ENCODE measurements around the gene KITLG.
"Not testable (repeated sequence)": the region's sequence is repeated elsewhere in the genome, so short reads cannot be mapped to it uniquely, and the experiment has no call there.

Gene KITLG

DNA sequence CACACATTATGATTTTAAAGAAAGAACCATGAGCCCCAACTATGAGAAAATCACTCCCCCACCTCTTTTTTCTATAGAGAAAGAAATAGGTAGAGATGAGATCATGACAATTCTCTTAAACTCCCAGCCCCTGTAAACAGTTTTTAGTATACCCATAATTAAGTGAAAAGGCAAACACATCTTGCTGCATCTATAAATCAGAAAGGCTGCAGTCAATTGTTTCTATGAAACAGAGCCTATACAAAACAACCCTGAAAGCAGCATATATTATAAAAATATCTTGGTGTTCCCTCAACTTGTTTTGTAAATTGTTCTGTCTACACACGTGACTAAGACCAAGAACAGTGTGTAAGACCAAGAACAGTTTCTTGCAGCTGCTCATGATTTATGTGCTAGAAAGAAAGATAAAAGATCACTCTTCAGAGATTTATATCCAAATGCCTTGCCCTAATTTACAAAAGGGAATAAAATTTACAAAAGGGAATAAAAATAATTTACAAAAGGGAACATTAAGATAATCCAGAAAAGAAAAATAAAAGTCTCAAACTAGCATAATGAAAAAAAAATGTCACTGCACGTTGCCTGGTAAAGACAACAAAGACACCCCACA is 4.8 kb downstream of the KITLG start:
- no peak for DNase-seq

DNA sequence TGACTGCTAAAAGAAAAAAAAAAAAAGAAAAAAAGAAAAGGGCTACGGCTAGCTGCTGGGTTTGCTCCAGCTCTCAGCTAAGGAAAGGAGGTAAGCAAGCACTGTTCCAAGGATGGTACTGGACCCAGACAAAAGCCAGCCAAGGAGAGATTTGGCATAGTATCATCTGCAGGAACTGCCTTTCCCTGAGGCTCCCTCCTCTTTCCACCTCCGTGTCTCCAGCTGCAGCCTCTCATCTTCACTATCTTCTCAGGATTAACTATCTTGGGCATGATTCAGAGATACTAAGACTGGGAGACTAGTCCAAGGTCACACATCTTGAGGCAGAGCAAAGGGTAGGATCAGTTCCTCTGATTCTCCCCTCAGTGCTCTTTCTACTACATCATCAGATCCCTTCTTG is 6.0 kb downstream of the KITLG start:
- DNase-seq: no peak

DNA sequence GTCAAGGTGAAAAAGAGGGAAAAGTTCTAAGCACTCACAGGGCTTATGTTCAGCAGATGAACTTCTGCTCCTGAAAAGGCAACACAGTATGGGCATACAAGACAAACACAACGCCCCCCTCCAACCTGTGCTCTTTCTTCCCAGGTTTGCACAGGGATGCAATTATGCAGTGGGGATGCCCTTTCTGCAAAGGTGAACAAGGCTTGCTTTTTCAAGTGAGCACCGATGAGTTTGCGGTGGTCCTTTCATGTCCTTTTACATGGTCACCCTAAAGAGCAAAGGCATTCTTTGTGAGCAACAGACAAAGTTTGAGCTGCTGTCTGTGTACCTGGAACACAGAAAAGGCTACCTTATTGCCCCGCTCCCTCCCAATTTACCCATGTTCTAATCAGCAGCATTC is 6.7 kb downstream of the KITLG start:
- DNase-seq: no peak

DNA sequence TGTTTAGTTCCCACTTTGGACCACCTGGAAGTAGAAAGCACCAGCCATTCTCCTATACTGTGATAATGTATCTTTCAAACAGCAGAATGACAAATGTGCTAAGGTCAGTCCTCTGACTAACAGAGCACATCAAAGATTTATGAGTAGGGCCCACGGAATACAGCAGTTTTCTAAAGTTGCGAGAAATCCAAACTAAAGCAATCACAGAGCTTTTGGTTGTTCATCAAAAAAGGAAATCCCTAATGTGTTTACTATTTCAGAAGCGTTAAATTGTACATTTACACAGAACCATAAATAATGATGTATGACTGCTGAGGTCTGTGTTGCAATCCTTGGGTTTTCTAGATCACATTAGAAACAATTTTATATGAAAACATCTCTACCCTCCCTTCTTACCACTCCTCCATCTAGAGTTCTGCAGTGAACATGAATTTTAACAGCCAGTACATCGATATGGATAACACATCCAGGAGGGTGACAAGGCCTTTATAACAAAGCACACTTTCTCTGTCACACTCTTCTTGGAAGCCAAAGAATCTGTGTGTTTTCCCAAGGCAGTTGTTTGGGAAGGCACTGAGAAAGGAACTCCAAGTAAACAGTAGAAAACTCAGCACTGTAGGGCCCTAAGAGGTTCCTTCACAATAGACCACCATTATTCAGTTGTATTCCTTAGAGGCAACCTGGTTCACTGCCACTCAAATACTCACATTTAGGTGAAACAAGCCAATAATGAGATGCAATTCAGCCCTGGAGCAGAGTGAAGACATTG is 7.3 kb downstream of the KITLG start:
- no peak for DNase-seq

DNA sequence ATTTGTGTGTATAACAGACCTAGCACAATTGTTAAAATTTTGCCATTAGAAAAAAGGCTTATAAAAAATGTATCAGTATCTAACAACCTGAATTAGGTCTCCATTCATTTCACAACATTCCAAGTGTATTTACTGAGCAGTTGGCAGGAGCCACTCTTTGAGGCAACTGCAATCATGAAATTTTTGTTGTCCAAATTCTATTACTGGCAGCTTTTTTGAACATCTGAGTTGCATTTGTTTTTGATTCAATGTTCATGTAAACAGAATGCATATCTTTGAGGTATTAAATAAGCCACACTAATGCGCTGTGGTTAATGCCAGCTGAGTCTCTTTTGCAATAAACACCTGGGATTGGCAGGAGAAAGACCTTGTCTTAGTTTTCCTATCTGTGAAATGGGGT is 8.7 kb downstream of the KITLG start:
- no peak for DNase-seq

DNA sequence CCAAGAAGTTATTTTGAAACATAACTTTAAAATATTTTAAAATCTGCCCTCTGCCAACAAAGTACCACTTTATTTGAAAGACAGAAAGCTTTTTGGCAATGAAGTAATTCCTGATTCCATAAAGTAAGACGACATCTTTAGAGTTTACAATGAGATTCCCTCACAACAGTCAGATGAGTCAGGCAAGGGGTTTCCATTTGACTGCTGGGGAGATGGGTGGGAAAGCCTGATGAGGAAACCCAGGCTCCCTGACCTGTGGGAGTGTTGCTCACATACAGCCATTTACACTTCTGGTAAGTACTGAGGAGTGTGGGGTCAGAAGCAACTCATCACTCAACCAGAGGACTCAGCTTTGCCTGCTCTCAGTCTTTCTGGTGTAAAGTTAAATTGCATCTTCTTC is 10.2 kb downstream of the KITLG start:
- no peak for DNase-seq

DNA sequence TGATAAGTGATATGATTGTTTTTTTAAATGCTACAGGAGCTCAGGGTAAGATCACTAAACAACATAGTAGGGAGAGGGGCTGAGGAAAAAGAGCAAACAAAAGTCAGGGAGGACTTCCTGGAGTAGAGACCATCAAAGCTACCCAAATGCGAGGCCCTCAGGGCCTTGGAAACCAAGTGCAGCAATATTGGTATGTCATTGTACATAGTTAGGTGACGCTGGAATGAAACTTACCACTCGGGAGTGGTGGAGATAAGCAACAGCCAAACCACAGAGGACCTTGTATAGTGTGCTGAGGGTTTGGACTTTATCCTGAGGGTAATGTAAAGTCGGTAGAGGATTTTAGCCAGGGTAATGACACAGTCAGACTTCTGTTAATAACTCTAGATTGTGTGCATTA is 13.8 kb downstream of the KITLG start:
- no peak for DNase-seq

DNA sequence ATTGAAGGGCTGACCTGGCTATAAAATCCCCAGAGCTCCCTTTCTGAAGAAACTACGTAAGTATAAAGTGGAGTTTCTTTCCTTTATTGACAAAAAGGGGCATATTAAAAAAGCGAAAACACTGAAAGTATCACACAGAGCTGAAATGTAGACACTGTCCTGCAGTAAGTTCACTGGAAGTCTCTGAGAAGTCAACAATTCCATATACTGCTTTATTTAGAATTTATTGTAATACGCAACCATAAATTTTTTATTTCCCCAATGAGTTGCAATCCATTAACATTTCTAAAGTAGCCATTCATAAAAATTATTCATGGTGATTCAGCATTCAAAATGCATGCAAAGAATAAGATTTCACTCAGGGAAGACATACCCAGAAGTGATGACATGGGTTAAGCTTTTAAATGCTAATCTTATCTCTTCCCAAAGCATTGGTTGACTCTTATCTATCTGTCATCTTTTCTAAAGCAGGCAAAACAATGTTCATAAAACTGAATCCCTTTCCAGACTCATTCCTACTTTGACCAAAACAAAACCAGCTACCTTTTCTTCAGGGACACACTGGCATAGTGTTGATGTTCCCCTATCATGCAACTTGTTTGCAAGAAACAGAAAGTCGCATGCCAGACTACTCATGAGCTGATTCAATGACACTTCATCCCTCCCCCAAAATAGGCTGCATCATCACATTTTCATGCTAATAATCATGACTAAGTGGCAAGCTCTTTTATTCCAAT is 17.3 kb downstream of the KITLG start:
- DNase-seq: no peak

DNA sequence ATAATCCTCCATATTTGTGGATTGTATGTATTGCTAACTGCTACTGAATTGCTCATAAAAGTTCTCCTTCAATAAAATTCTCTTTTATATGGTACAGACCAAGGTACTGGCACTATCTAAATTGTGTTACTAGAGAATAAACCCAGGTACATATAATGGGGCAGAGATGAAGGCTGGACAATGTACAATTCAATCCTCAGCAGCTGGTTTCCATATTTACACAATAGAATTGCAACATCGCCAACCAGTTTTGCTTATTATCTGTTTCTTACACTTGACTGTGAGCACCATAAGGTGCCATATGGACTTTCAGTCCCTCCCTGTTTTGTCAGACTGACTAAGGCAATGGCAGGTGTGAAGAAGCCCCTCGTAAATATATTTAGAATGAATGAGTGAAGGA is 18.1 kb downstream of the KITLG start:
- DNase-seq: no peak

DNA sequence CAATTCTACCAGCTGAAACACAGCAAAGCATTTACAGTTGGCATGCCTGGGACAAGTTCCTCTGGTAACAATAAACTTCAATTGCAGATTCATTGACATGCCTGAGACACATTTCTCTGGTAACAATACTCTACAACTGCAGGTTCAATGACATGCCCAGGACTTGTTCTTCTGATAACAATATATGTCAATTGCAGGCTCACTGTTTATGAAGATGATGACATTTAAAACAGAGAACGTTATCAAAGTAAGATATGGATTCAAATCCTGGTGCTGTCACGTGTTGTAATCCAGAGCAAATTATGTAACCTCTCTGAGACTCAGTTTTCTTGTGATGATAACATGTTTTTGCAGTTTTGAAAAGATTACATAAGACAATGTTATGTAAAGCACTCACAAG is 20.5 kb downstream of the KITLG start:
- DNase-seq: no peak

DNA sequence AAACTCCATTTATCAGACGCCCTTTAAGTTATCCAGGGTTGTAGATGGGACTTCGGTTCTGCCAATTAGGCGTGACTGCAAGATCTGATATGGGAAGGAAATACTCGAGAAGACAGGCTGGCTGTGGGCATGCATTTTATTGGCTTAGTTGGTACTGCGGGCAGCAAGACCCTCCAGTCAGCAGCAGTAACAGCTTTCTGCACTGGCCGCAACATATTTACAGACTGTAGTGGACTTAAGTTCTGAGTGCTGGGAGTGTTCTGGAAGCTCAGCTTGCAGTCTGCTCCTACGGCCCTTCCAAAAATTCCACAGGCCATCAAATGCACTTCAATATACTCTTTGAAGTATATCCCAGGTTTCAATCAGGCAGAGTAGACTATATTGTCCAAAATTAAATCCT is 21.1 kb downstream of the KITLG start:
- no peak for DNase-seq

DNA sequence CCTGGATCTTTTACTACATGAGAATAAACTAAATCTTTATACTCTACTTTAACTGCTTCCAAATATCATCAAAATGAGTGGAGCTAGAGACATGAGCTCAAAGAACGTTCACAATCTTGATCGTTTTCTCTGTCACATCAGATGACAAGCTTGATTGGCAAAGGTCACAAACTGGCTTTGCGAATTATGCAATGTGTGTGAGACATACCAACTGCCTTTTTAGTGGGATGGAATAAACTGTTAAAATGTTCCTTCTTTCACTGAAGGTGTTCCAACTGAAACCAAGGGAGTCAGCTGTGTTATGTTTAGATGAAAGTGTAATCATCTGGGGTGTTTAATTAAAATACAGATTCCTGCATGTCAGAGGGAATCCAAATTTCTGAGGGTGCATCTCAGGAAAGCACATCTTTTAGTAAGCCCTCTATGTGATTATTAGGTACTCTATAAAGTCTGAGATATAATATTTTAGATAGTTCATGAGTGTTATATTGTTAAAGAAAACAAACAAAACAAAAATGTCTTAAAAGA is 21.9 kb downstream of the KITLG start:
- no peak for DNase-seq

DNA sequence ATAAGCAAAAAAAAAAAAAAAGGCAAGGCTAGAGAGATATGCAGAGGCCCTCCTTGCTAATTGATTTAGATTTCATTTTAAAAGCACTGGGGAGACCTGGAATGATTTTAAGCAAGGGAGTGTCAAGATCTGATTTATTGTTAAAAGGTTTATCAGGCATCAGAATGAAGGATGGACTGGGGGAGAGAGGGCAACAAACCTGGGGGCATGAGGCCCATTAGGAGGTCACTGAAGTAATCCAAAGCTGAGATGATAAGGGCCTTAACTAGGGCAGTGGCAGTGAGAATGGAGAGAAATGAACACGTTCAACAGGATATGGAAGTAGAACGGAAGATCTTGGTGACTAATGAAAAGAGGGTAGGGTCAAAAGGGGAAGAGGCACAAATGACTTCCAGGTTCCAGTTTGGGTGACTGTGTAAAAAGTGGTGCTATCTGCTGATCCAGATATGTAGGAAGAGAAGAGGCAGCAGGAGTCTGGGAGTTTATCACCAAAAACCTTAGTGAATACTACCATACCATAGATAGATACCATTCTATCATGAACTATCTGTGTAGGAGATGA is 24.0 kb downstream of the KITLG start:
- DNase-seq: no peak

DNA sequence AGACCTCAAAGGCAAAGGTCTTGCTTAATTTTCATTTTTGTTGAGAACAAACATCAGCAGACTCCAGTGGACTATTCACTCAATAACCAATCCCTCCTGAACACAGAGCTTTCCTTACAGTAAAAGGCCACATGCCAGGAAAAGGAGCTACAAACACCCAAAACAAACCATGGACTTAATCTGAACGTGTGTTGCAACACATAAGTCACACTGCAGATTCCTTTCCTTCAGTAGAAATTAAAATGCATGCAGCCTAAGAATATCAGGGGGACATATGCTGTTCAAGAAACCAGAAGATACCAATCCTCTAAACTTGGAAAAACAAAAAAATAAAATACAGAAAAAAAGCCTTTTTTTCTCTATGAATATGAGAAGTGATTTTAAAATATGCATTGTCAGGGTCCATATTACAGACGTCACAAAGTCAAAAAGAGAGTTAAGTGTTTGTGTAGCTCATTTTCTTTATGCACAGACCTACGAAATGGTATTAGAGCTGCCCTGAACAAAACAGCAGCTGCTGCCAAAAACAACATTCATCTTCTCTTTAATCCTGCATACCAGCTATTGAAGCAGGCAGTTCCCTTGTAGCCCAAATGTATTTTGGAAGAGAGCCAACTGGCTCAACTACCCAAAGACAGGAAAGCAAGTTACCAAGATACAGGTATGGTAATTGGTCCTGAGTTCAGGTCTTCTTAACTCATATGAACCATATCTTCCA is 26.2 kb downstream of the KITLG start:
- DNase-seq: no peak

DNA sequence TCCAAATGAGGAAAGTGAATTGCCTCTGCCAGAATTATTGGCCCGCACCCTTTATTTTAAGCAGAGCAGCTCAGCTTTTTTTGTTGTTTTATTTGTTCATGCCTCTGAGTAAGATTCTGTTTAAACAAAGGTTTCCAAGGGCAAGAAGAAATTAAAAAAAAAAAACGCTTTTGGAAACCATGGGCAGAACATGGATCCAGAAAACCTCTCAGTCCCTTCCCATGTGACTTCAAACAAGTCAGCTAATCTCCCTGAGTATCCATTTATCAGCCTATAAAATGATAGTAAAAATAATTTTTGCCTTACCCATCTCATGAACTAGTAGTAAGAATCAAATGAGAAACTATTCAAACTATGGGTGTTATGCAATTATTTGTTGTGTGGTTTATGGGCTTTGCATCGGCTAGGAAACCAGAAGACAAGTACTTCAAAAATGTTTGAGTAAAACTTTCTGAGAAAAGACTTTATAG is 27.6 kb downstream of the KITLG start:
- DNase-seq: no peak

DNA sequence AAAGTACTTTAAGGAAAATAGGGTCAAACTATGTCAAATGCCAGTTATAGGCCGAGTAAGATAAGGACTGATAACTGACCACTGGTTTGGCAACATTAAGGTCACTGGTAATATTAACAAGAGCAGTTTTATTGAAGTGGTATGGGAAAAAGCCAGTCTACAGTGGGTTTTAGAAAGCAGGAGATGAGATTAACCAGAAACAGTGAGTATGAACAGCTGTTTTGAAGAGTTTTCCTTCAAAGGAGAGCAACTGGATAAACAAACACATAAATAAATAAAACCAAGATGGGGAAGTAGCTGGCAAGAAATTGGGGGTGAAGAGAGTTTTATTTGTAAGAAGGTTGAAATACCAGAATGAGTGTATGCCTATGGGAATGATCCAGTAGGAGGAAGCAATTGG is 30.3 kb downstream of the KITLG start:
- no peak for DNase-seq

DNA sequence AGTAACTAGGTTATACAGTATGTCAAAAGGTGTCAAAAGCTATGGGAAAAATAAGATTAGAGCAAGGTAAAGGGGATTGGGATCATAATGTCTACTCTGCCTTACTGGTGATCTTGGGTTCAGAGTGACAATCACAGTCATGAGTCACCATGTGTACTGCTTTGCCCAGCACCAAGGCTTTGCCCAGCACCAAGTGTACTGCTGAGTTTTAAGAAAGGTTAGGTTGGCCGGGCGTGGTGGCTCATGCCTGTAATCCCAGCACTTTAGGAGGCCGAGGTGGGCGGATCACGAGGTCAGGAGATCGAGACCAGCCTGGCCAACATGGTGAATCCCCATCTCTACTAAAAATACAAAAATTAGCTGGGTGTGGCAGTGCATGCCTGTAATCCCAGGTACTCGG is 32.3 kb downstream of the KITLG start:
- DNase-seq: not testable (repeated sequence)

DNA sequence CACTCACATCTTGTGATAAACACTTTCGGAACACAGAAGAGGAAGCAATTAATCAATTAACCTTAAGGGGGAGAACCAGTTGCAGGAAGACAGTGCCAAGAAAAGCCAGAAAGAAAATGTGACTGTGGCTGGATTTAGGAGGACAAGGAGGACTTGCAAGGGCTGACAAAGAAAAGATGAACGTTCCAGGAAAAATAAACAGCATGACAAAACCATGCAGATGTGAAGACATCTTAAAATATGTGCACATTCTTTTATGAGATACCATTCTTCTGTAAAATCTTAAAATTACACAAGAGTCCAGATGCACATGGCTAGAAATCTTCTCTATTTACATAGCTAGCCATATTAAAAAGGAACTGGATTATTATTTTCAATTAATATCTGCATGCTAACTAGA is 33.4 kb downstream of the KITLG start:
- DNase-seq: no peak

DNA sequence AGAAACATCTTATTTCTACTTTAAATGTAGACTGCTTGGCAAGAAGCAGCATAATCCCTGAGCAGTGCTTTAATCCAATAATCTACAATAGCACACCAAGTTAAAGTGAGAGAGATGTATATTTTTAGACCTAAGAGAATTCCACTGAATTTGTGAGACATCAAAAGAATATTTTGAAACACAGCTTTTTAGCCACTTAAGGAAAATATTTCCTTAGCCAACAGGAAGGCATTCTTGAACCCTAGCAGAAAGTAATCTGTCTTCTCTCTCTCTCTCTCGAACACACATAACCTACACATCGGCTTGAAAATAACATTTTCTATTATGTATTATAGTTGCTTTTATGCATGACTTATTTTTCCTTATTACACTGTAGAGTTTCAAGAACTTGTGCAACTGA is 34.0 kb downstream of the KITLG start:
- no peak for DNase-seq

DNA sequence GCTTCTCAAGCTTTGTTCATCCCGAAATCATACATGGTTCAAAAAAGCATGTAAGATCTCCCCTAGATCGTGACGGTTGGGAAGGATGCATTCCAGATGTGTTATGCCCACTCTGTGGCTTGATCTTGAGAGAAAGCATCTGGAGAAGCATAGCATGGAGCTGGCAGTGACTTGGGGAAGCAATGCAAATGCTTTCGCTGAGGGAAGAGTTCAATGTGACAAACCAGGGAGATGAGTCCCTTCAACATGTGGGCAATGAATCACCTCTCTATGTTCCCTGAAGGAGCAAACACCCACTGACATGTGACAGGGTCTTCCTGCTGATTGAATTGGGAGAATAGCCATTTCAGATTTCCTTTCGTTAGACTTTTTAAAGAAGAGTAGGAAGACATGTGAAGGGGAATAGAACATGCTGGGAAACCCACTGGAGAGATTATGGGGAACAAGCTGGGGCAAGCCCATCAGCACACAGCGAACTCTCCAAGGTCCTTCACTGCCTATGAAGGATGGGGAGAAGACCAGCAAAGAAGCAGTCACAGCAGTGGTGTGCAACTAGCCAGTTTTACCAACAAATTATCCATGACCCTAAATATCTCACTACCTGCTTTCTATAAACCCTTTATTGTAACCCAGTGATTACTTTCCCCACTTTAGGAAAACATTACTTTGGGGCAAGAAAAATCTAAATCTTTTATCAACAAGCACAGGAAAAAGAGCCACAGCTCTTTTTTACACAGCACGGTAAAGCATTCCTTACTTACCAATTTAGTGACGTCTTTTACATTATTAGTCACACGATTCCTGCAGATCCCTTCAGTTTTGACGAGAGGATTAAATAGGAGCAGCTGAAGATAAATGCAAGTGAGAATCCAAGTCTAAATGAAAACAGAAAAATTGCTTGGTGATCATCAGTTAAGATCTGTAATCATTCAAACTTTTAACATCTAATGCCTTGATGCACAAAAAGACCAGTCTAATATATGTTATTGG is 35.0 kb downstream of the KITLG start:
- no peak for DNase-seq

DNA sequence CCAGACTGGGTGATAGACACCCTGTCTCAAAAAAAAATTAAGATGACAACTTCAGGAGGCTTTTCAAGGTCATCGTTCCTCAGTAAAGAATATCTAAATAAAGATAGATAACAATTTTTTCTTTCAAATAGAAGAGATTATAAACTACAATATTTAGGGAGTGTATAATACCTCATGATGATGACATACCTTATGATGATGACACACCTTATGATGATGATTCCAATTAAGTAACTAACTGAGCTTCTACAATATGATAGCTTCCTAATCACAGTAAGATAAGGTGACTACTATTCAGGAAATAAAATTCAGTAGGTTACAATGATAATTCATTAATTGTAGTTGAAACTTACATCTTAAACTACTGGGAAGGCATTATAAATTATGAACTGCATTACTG is 40.4 kb downstream of the KITLG start:
- DNase-seq: no peak

DNA sequence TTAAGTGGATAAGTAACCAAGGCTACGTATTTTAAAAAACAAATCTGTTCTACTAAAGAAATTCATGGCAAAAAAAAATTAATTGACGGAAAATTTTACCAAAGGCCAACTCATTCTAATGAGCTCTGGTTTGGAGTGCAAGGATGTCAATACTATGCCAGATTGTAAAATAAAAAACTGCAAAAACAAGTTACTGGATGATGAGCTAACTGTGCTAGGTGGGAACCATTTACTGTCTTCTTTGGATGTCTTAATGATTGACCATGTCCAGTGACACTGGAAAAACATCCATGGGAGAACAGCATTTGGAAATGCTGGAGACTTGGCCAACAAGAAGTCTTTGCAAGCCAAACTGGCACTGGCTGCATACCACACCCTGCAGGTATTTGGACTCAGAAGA is 41.6 kb downstream of the KITLG start:
- DNase-seq: no peak

Measured in activated effector memory CD4-positive, alpha-beta T cell treated with Interleukin-2 at 50 U/mL for 16 hours (primary cell).